ENCODE results near the gene INHBE.

Gene INHBE

GRCh38 chr12:57474862-57475261 is 19.8 kb downstream of the INHBE start:
- TF ChIP-seq, protein P1, sequence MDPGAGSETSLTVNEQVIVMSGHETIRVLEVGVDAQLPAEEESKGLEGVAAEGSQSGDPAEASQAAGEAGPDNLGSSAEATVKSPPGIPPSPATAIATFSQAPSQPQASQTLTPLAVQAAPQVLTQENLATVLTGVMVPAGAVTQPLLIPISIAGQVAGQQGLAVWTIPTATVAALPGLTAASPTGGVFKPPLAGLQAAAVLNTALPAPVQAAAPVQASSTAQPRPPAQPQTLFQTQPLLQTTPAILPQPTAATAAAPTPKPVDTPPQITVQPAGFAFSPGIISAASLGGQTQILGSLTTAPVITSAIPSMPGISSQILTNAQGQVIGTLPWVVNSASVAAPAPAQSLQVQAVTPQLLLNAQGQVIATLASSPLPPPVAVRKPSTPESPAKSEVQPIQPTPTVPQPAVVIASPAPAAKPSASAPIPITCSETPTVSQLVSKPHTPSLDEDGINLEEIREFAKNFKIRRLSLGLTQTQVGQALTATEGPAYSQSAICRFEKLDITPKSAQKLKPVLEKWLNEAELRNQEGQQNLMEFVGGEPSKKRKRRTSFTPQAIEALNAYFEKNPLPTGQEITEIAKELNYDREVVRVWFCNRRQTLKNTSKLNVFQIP (CRISPR knock-in tag; IDR thresholded peaks at IDR 0.05; ENCODE audit: borderline replicate concordance, low read depth) = no peak
- TF ChIP-seq ISL1 (CRISPR knock-in tag; IDR thresholded peaks at IDR 0.05) (no peak), BACH2 (CRISPR knock-in tag; IDR thresholded peaks at IDR 0.05; ENCODE audit: borderline replicate concordance) (no peak), CSRNP3 (CRISPR knock-in tag; IDR thresholded peaks at IDR 0.05) (no peak), ARNTL (CRISPR knock-in tag; IDR thresholded peaks at IDR 0.05; ENCODE audit: borderline replicate concordance, low read depth) (no peak), ZC3H10 (CRISPR knock-in tag; IDR thresholded peaks at IDR 0.05) (no peak), RARB (CRISPR knock-in tag; IDR thresholded peaks at IDR 0.05) (no peak), OSR1 (CRISPR knock-in tag; IDR thresholded peaks at IDR 0.05) (no peak), ESRRG (CRISPR knock-in tag; IDR thresholded peaks at IDR 0.05) (no peak), TOX (CRISPR knock-in tag; IDR thresholded peaks at IDR 0.05; ENCODE audit: borderline replicate concordance) (no peak), ZNF70 (CRISPR knock-in tag; IDR thresholded peaks at IDR 0.05) (no peak), SNAI2 (CRISPR knock-in tag; IDR thresholded peaks at IDR 0.05) (no peak), ZFP3 (CRISPR knock-in tag; IDR thresholded peaks at IDR 0.05) (no peak), ZNF565 (CRISPR knock-in tag; conservative IDR thresholded peaks at IDR 0.05; ENCODE audit: low read depth) (no peak), ZFP30 (CRISPR knock-in tag; IDR thresholded peaks at IDR 0.05) (no peak), TSHZ2 (CRISPR knock-in tag; IDR thresholded peaks at IDR 0.05) (no peak)
- TF ChIP-seq, protein P2, sequence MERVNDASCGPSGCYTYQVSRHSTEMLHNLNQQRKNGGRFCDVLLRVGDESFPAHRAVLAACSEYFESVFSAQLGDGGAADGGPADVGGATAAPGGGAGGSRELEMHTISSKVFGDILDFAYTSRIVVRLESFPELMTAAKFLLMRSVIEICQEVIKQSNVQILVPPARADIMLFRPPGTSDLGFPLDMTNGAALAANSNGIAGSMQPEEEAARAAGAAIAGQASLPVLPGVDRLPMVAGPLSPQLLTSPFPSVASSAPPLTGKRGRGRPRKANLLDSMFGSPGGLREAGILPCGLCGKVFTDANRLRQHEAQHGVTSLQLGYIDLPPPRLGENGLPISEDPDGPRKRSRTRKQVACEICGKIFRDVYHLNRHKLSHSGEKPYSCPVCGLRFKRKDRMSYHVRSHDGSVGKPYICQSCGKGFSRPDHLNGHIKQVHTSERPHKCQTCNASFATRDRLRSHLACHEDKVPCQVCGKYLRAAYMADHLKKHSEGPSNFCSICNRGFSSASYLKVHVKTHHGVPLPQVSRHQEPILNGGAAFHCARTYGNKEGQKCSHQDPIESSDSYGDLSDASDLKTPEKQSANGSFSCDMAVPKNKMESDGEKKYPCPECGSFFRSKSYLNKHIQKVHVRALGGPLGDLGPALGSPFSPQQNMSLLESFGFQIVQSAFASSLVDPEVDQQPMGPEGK (CRISPR knock-in tag; IDR thresholded peaks at IDR 0.05; ENCODE audit: borderline replicate concordance) = no peak
- peak; percentile 5; the same call in 1 of the 3 replicates for ATAC-seq

DNA sequence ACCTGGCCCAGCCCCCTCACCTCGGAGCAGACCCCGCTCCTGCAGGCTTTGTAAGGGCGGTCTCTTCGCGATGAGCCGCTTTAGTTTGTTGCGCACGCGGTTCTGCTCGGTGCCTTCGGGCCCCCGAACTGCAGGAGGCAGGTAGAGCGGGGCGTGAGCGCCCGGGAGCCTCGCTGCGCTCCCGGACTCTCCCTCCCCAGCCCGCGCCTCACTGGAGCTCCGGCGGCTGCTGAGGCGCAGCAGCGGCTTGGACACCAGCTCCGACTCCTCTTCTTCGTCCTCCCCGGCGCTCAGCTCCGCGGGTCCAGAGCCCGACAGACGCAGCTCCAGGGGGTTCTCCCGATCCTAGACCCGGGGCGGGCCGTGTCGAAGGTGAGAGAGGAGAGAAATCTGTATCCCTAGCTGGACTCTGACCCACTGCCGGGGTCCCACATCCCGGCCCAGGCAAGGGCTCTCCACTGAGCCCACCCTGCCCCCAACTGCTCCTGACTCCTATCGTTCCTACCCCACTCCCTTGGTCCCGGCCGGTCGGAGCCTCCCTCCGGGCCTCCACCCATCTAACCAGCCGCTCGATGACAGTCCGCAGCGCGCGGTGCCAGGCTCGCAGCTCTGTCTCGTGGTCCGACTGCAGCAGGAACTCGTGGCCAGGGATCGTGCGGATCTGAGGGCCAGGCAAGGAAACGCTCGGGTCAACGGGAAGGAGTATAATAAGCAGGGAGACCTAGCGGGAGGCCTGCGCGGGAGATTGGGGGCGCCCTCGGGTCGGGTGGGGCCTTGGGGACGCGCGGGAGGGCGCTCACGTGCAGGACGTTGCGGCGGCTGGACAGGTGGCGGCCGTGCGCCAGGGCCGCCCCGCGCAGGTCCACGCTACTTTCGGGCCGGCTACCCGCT is 20.4 kb downstream of the INHBE start:
- TF ChIP-seq ZNF70 (CRISPR knock-in tag; IDR thresholded peaks at IDR 0.05) (no peak), ARNTL (CRISPR knock-in tag; IDR thresholded peaks at IDR 0.05; ENCODE audit: borderline replicate concordance, low read depth) (no peak), ISL1 (CRISPR knock-in tag; IDR thresholded peaks at IDR 0.05) (no peak)
- peak; percentile 68 for ATAC-seq

DNA sequence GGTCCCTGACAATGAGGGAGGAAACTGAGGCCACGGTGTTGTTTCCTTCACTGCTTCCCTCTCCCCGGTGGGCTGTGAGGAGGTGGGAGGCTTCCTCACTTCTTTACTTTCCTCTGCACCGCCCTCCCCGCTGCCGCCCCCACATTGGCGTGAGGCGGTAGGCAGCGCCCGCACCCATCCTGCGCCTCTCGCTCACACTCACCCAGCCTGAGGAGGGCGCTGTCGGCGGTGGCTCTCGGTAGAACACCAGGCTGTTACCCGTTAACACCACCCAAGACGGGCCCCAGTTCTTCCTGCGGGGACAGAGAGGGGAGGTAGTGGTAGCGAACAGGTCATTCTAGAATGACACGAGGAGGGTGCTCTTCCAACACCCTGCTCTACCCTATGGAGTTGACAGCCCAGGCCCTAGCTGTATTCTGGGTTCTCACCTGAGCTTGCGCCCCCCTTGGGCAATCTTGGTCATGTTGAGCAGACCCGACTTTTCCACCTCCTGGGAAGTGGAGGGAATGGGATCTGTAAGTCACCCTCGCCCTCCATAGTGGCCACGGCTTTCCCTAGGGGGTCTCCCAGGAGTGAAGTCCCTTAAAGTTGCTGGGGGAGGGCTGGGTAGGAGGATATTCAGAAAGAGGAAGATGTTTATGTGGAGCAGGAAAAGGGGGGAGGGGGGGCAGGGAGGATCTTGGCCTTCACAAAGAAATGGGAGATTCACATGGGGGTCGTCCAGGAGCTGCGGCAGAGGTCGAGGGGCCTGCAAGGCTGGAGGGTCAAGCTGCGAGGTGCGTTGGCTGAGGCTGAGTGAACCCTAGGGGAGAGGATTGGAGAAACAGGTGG is 21.3 kb downstream of the INHBE start:
- no peak for TF ChIP-seq ZC3H10 (CRISPR knock-in tag; IDR thresholded peaks at IDR 0.05)
- no peak for TF ChIP-seq ZFP3 (CRISPR knock-in tag; IDR thresholded peaks at IDR 0.05)
- no peak for TF ChIP-seq BACH2 (CRISPR knock-in tag; IDR thresholded peaks at IDR 0.05; ENCODE audit: borderline replicate concordance)
- TF ChIP-seq ZFP30 (CRISPR knock-in tag; IDR thresholded peaks at IDR 0.05) = no peak
- no peak for TF ChIP-seq CSRNP3 (CRISPR knock-in tag; IDR thresholded peaks at IDR 0.05)
- ATAC-seq = peak; percentile 4; the same call in 1 of the 3 replicates

Data from SK-N-SH treated with all-trans-retinoic acid at 6 μM for 48 hours (cell line).